Stimulated activated CD8-positive, alpha-beta memory T cell treated with anti-CD3 and anti-CD28 coated beads, Interleukin-2, amount 100 ng/mL, for 48 hours (primary cell): ENCODE measurements around the gene NF1.
"Not testable (repeated sequence)": the region's sequence is repeated elsewhere in the genome, so short reads cannot be mapped to it uniquely, and the experiment has no call there.

Experiments
- DNase-seq, 2 donors: peaks; one replicate each; pipeline ENCODE4 v3.0.0-alpha.2; 2020; ENCODE audit warnings: low read depth in 2 of 2

Gene NF1

GRCh38 chr17:31251970-31252328 lies 157.2 kb downstream of the NF1 start:
- DNase-seq: no peak

DNA sequence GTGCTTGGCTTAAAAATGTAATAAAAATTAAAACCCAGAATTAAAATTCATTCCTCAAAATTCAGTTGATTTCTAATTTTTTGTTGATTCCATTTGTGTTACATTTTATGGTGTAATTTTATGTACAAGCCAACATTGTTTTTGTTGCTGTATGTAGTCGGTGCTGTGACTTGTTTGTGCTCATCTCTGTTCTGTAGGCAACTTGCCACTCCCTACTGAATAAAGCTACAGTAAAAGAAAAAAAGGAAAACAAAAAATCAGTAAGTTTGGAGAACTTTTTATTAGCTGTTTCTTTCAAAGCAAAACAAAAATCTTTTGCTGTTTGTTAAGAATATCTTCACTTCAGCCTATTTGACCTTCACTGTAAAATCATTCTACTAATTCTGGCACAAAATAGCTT lies 158.0 kb downstream of the NF1 start:
- no peak for DNase-seq

DNA sequence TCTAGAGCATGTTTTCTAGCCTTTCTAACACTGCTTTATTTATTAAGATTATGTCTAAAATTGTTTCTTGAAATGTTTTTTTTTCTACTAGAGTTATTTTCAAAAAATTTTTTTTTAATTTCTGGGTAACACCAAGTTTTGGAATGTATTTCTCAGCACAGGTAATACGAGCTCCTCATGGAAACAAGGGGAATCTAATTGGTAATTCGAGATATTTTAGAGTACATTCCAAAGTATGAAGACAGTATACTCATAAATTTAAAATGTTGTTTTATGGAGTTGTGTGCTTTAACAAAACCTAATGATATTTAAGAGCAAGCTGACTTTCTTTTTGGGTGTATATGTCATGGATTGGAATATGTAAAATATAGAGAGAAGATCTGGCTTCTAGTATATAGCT lies 159.9 kb downstream of the NF1 start:
- no peak for DNase-seq

- DNase-seq: no peak
These were observed 162.2 kb downstream of the NF1 start for GRCh38 chr17:31256936-31257335.

- no peak for DNase-seq
These were observed 165.4 kb downstream of the NF1 start for GRCh38 chr17:31260151-31260550.

DNA sequence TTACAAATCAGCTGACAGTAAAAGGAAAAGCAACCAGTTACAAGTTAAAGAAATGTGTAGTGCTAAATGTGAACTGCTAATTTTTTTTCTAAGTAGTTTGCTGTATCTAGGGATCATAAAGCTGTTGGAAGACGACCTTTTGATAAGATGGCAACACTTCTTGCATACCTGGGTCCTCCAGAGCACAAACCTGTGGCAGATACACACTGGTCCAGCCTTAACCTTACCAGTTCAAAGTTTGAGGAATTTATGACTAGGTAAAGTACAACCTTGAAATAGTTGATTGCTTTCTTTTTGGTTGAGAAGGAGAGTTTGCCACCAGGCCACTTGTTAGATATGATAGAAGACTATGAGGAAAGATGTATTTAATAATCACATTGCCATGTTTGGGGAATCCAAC lies 166.8 kb downstream of the NF1 start:
- no peak for DNase-seq

- DNase-seq: not testable (repeated sequence)
These were observed 168.1 kb downstream of the NF1 start for GRCh38 chr17:31262923-31263322.

GRCh38 chr17:31266042-31266441 lies 171.3 kb downstream of the NF1 start:
- DNase-seq: no peak

GRCh38 chr17:31269036-31269577 lies 174.3 kb downstream of the NF1 start:
- DNase-seq: no peak

- no peak for DNase-seq
These were observed 174.8 kb downstream of the NF1 start for GRCh38 chr17:31269578-31269983.

DNA sequence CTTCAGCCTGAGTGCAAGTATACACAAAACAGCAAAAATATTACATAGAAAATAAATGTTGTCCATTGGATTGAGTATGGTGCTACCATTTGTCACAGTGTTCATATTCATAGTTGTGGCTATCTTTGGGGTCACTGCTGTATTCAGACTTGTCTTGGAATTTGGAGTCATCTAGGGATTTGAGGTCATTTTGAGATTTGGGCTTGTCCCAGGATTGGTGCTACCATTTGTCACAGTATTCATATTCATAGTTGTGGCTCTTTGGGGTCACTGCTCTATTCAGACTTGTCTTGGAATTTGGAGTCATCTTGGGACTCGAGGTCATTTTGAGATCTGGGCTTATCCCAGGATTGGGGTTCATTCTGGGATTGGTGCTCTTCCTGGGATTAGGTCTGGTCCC lies 177.5 kb downstream of the NF1 start:
- DNase-seq: no peak

DNA sequence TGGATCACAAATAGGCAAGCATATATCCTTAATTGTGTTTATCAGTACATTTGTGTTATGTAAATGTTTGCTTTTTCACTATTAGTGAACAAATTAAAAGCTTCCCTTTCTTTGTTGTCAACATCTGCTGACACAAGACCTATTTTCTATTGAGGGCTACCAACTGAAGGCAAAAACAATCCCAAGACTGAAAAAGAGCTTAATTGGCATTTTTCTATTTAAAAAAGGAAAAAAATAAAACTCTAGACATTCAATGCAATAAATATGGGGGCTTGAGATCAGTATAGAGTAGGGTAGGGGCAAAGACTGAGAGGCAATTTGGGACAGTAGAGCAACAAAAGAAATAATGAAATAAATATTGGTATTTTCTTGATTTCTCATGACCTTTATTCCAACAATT lies 178.0 kb downstream of the NF1 start:
- no peak for DNase-seq

- DNase-seq: no peak
These were observed 178.7 kb downstream of the NF1 start for GRCh38 chr17:31273516-31273915.

GRCh38 chr17:31274252-31274651 lies 179.5 kb downstream of the NF1 start:
- DNase-seq: no peak

DNA sequence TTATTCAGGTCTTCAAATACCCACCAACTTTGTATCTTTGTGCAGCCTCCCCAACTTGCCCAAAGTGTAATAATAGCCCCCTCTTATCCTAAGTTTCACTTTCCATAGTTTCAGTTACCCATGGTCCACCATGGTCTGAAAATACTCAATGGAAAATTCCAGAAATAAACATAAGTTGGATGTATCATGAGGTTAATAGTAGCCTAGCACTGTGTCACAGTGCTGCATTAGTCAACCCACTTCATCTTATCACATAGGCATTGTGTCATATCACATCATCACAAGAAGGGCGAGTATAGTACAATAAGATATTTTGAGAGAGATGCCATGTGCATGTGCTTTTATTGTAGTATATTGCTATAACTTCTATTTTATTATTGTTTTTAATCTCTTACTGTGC lies 180.3 kb downstream of the NF1 start:
- no peak for DNase-seq

- DNase-seq: no peak
These were observed 184.6 kb downstream of the NF1 start for GRCh38 chr17:31279401-31279800.

DNA sequence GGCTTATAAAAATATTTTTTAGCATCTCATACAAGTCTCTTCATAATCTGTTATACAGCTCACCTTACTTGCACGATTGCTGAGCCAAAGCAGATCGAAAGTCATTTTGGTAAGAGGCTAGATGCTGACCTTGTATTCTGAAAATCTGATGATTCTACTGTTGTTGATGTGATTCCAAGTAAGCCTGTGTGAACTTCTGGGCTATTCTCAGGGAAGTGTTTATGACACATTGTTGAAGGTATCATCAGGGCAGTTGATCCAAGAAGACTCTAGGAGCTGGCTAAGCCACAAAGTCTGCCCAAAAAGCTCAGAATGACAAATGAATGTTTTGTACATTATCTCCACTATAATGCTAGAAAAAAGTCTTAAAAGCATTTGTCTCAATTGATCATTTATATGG lies 186.3 kb downstream of the NF1 start:
- no peak for DNase-seq

DNA sequence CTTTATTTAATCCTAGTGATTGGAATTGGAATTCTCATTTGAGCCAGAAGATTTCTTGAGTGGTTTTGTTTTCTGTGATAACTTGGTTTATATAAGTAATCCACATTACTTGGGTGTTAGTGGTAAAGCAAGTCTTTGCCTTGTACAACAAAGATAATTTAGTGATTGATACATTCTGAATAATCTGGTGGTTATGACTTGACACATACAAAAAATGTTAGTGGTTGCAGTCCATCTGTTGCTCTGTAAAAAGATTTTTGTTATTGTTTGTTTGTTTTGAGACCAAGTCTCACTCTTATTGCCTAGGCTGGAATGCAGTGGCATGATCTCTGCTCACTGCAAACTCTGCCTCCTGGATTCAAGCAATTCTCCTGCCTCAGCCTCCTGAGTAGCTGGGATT lies 189.1 kb downstream of the NF1 start:
- no peak for DNase-seq

DNA sequence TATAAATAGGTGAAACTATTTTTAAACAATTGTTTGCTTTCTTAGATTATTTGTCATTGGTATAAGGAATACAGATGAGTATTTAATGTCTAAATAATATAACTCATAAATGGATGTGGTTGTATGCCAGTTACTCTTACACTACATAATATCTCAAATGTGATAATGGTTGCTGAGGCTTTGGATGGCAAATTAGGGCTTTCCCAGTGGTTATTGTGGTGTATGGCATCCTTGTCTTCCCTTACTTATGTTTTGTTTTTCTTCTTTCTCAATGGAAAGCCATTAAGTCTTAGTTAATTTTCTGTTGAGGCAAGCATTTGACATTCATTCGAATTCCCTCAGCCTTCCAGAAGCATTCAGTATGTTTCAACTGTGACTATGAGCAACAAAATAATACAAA lies 191.8 kb downstream of the NF1 start:
- DNase-seq: no peak

DNA sequence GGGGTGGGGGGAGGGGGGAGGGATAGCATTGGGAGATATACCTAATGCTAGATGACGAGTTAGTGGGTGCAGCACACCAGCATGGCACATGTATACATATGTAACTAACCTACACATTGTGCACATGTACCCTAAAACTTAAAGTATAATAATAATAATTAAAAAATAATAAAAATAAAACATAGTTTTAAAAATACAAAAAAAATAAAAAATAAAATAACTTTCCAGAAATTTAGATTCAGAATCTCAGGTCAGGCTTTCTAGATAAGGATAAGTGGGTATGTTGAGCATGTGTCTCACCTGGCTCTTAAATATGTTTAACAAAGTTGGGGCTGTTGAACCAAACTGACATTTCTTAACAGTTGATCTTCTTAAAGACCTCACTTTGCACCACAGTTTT lies 193.2 kb downstream of the NF1 start:
- not testable (repeated sequence) for DNase-seq

- no peak for DNase-seq
These were observed 195.0 kb downstream of the NF1 start for GRCh38 chr17:31289790-31290189.

- DNase-seq: no peak
These were observed 197.0 kb downstream of the NF1 start for GRCh38 chr17:31291820-31292219.

DNA sequence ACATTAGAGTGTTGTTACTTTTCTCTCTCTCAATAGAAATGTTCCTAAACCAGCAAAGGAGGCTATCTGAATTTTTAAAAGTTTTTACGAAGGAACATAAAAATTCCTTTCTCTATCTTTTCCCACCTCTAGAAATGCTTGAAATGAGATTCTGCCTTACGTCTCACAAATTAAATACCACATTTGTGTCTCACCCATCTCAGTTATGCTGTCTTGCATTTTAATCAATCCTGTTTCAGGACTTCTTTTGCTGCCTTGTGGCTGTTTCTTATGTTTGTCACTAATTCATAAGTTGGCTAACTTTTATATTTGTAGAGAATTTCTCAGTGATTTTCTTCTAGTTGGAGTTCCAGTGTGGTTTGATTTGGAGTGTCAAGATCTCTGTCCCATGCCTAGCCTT lies 198.8 kb downstream of the NF1 start:
- no peak for DNase-seq

DNA sequence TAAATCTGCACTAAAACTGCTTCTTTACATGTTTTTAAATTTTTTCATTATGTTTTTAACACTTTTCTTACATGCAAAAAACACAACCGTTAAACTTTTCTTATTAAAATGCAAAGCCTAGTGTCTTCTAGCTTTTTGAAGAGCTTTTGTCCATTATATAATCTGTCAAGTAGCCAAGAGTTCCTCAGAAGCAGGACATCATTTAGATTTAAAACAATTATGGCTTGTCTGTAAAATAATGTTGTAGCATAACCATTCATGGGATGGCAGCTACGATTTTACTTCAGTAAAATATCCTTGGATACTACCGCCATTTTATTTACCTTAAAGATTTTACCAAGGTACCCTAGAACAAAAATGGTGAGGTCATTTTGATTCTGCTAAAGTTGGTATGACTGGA lies 199.5 kb downstream of the NF1 start:
- DNase-seq: no peak
